ENCODE data around the gene MPP3. TPM values are rescaled to one million over a fixed set of nuclear protein-coding genes. Genes with fewer than 3 reads are reported as not detected.
A peak's percentile ranks its signal among the peaks of the same experiment; 100 is the strongest.

Gene MPP3
- total and polyA plus RNA-seq, 2 of the 4 experiments (the other 2 are of a cell fraction): 5.7 to 11.9 TPM

GRCh38 chr17:43754947-43755346 lies 78.0 kb downstream of the MPP3 start:
- H3K4me3 ChIP-seq (ENCODE audit: insufficient read depth, low read depth, low read length): no peak overlapping the region

More at GRCh38 chr17:43754947-43755346, 78.0 kb downstream of the MPP3 start:
- in situ Hi-C loops (cut with MboI; ENCODE audit: low sequenced_read_pairs): loop anchor here (5.0 kb wide), 1 partner anchor 178 kb away; no protein-coding TSS in a partner anchor
- Histone ChIP-seq H2AK9ac (replicated peaks; ENCODE audit: low read depth, low read length, poor library complexity) (no peak overlapping the region), H3K79me1 (ENCODE audit: low read depth in 1 of 2, low read length in 2 of 2) (no peaks in the 10 kb centered on the region), H2BK20ac (ENCODE audit: low read depth, low read length) (no peak overlapping the region), H4K5ac (ENCODE audit: low read depth, low read length) (no peak overlapping the region), H3K36me3 (ENCODE audit: control insufficient read depth, insufficient read depth, low read length) (no peaks in the 10 kb centered on the region), H2AFZ (replicated peaks; ENCODE audit: low read length, poor library complexity) (peak overlapping the region; percentile 88), H3K9me3 (ENCODE audit: control insufficient read depth, insufficient read depth, low read length) (no peaks in the 10 kb centered on the region), H3K9me1 (ENCODE audit: insufficient read depth, low read length) (peaks cover 6% of the 10 kb centered on the region; the same call in 1 of the 2 replicates), H3K4ac (ENCODE audit: low read depth, low read length) (no peak overlapping the region), H3K4me1 (ENCODE audit: control insufficient read depth, insufficient read depth, low read length) (no peaks in the 10 kb centered on the region), H4K91ac (ENCODE audit: insufficient read depth, low read depth, low read length) (no peak overlapping the region), H3K27me3 (ENCODE audit: control insufficient read depth, insufficient read depth, low read length) (peaks cover 60% of the 10 kb centered on the region), H4K20me1 (ENCODE audit: insufficient read depth, low read length) (no peaks in the 10 kb centered on the region), H3K14ac (replicated peaks; ENCODE audit: low read depth, low read length) (no peak overlapping the region), H3K27ac (ENCODE audit: insufficient read depth, low read length) (no peak overlapping the region), H3K56ac (ENCODE audit: extremely low read depth, insufficient read depth, low read length) (no peak overlapping the region), H3K9ac (ENCODE audit: low read depth, low read length) (no peak overlapping the region), H2BK5ac (ENCODE audit: low read depth, low read length, poor library complexity, severe bottlenecking) (no peak overlapping the region), H2BK15ac (ENCODE audit: low read depth, low read length) (no peak overlapping the region), H4K8ac (ENCODE audit: low read depth in 2 of 2, low read length in 2 of 2) (no peak overlapping the region), H2AK5ac (ENCODE audit: low read depth, low read length) (no peak overlapping the region), H3K18ac (ENCODE audit: low read depth, low read length) (no peak overlapping the region), H3K23ac (ENCODE audit: low read depth, low read length) (no peak overlapping the region), H2BK120ac (ENCODE audit: low read depth, low read length) (no peak overlapping the region), H3K4me2 (ENCODE audit: low read depth, low read length) (no peak overlapping the region; the same call in 1 of the 2 replicates)
- TF ChIP-seq RFX5 (IDR thresholded peaks at IDR 0.05; ENCODE audit: low read depth, low read length) (no peak), FOS (IDR thresholded peaks at IDR 0.05; ENCODE audit: low read depth, low read length) (no peak), MAZ (IDR thresholded peaks at IDR 0.05; ENCODE audit: borderline replicate concordance, low read depth, low read length) (no peak), RCOR1 (IDR thresholded peaks at IDR 0.05; ENCODE audit: insufficient replicate concordance, low read length) (no peak), MAFK (IDR thresholded peaks at IDR 0.05; ENCODE audit: low read depth, low read length) (no peak), POLR2A (IDR thresholded peaks at IDR 0.05; ENCODE audit: low read depth, low read length) (no peak), SMC3 (IDR thresholded peaks at IDR 0.05; ENCODE audit: low read depth, low read length) (no peak), USF2 (IDR thresholded peaks at IDR 0.05; ENCODE audit: low read depth, low read length) (no peak), MXI1 (IDR thresholded peaks at IDR 0.05; ENCODE audit: borderline replicate concordance, low read depth, low read length) (no peak), CTCF (conservative IDR thresholded peaks at IDR 0.05; ENCODE audit: low read depth, low read length) (no peak), CEBPB (IDR thresholded peaks at IDR 0.05; ENCODE audit: low read depth, low read length) (no peak), ELK1 (IDR thresholded peaks at IDR 0.05; ENCODE audit: borderline replicate concordance, low read depth, low read length) (no peak), RAD21 (IDR thresholded peaks at IDR 0.05; ENCODE audit: low read length) (no peak)
- ATAC-seq (ENCODE audit: low read depth) (no peak), DNase-seq (no peak)
- CTCF ChIA-PET: interaction anchor here (0.9 to 1.3 kb wide), 4 partner anchors 9 to 63 kb away, joined by 3 to 5 read pairs (median 3); no protein-coding TSS in a partner anchor
- POLR2A ChIA-PET (ENCODE audit: unreplicated experiment): interaction anchor here (0.6 kb wide), 1 partner anchor 1520 kb away, joined by 4 read pairs; no protein-coding TSS in a partner anchor
- 18% methylated on average over 8 of the region's 21 CpGs; no CpG with 5 or more reads in 1 of the 2 experiments for WGBS, 2 experiments (ENCODE audit: extremely low coverage in 2 of 2, insufficient read length in 1 of 2)
- dilution Hi-C loops (cut with HindIII; ENCODE audit: low sequenced_read_pairs, unreplicated experiment): no loop called here
- BruUV-seq (replicated peaks): no TSS peak
- intact Hi-C loops (cut with micrococcal nuclease): no loop called here
